ENCODE measurements around the gene FLNC. TPM values are rescaled to one million over a fixed set of nuclear protein-coding genes. Genes with fewer than 3 reads are reported as not detected.

The FLNC gene
- total RNA-seq, 1 experiment from 2014 or later = not detected

- Histone ChIP-seq H3K4me2 (ENCODE audit: low read depth, low read length, poor library complexity, severe bottlenecking) (peak overlapping the region; percentile 97), H3K27me3 (ENCODE audit: low read length) (no peaks in the 10 kb centered on the region)
Measured at GRCh38 chr7:128863433-128863989, 33.3 kb downstream of the FLNC start.

DNA sequence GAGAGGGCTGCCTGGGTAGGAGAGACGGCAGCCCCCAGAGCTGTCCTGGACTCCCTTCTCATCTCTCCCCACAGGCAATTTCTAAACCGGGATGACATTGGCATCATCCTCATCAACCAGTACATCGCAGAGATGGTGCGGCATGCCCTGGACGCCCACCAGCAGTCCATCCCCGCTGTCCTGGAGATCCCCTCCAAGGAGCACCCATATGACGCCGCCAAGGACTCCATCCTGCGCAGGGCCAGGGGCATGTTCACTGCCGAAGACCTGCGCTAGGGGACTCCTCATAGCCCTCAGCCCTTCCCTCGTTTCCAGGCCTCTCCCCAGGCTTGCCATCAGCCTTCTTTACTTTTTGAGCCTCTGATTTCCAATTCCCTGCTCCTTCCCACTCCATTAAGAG lies 35.1 kb downstream of the FLNC start:
- H3K79me2 ChIP-seq (ENCODE audit: low read length) = peaks cover 28% of the 10 kb centered on the region
- H3K9ac ChIP-seq (ENCODE audit: low read length) = no peak overlapping the region
- no peaks in the 10 kb centered on the region for H3K9me2 ChIP-seq (replicated peaks; ENCODE audit: insufficient read depth, low read length)
- H3K36me3 ChIP-seq (ENCODE audit: insufficient read depth, low read length) = 0 out of 2 replicates have a peak, but pooled peaks cover 6% of the 10 kb centered on the region
- H3K27me3 ChIP-seq (ENCODE audit: low read length) = no peaks in the 10 kb centered on the region
- no peaks in the 10 kb centered on the region for H3K9me3 ChIP-seq (ENCODE audit: low read length)
- no peak for DNase-seq
- no peak overlapping the region for H3K27ac ChIP-seq (ENCODE audit: low read length)
- no peak overlapping the region for H2AFZ ChIP-seq (ENCODE audit: low read length)
- no peak overlapping the region for H3K4me2 ChIP-seq (ENCODE audit: low read depth, low read length, poor library complexity, severe bottlenecking)
- H4K20me1 ChIP-seq (ENCODE audit: insufficient read depth, low read depth, low read length) = peaks cover 9% of the 10 kb centered on the region
- peaks cover 15% of the 10 kb centered on the region for H3K4me1 ChIP-seq (ENCODE audit: low read length)
- no peak overlapping the region for H3K4me3 ChIP-seq (ENCODE audit: low read length)

More at GRCh38 chr7:128863433-128863989, 33.3 kb downstream of the FLNC start:
- Histone ChIP-seq H3K9me3 (ENCODE audit: low read length) (no peaks in the 10 kb centered on the region), H3K27ac (ENCODE audit: low read length) (peak overlapping the region; percentile 69), H3K9me2 (replicated peaks; ENCODE audit: insufficient read depth, low read length) (no peaks in the 10 kb centered on the region), H3K36me3 (ENCODE audit: insufficient read depth, low read length) (0 out of 2 replicates have a peak, but pooled peaks cover 6% of the 10 kb centered on the region), H3K4me3 (ENCODE audit: low read length) (peak overlapping the region; percentile 99), H3K79me2 (ENCODE audit: low read length) (peaks cover 28% of the 10 kb centered on the region), H4K20me1 (ENCODE audit: insufficient read depth, low read depth, low read length) (peaks cover 9% of the 10 kb centered on the region), H3K4me1 (ENCODE audit: low read length) (peaks cover 20% of the 10 kb centered on the region), H3K9ac (ENCODE audit: low read length) (peak overlapping the region; percentile 95), H2AFZ (ENCODE audit: low read length) (peak overlapping the region; percentile 92; the same call in 1 of the 2 replicates)
- peak; percentile 78 for DNase-seq

DNA sequence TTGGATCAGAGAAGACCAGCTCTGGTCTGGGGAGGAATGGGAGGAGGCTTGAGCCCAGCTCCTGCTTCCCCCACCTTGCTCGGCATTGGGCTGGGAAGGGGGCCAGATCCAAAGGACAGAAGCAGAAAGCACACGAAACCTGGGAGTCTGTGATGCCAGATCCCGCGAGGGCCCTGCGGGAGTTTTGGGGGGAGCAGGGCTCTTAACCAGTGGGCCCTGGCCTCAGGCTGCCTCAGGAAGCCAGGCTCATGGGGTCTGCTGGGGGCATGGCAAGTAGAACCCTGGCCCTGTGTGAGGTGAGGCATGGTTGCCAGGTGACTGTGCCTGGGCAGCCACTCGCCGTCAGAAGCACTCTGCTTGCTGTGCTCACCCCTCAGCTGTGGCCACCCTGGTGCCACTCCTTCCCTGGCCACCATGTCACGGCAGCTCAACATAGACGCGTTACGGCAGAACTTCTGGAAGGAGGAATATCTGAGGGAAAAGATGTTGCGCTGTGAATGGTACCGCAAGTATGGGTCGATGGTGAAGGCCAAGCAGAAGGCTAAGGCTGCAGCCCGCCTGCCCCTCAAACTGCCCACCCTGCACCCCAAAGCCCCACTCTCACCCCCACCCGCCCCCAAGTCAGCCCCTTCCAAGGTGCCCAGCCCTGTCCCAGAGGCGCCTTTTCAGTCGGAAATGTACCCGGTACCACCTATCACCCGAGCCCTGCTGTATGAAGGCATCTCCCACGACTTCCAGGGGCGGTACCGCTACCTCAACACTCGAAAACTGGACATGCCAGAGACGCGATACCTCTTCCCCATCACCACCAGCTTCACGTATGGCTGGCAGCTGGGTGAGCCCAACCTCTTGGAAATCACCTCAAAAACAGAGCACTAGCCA lies 36.0 kb downstream of the FLNC start:
- Histone ChIP-seq H3K9ac (ENCODE audit: low read length) (no peak overlapping the region), H3K79me2 (ENCODE audit: low read length) (peaks cover 28% of the 10 kb centered on the region), H3K4me2 (ENCODE audit: low read depth, low read length, poor library complexity, severe bottlenecking) (no peak overlapping the region), H3K9me3 (ENCODE audit: low read length) (no peaks in the 10 kb centered on the region), H3K9me2 (replicated peaks; ENCODE audit: insufficient read depth, low read length) (no peaks in the 10 kb centered on the region), H4K20me1 (ENCODE audit: insufficient read depth, low read depth, low read length) (peaks cover 9% of the 10 kb centered on the region), H3K27ac (ENCODE audit: low read length) (no peak overlapping the region), H3K4me1 (ENCODE audit: low read length) (peaks cover 24% of the 10 kb centered on the region), H2AFZ (ENCODE audit: low read length) (no peak overlapping the region), H3K36me3 (ENCODE audit: insufficient read depth, low read length) (0 out of 2 replicates have a peak, but pooled peaks cover 6% of the 10 kb centered on the region), H3K27me3 (ENCODE audit: low read length) (no peaks in the 10 kb centered on the region), H3K4me3 (ENCODE audit: low read length) (no peak overlapping the region)
- no peak for DNase-seq

DNA sequence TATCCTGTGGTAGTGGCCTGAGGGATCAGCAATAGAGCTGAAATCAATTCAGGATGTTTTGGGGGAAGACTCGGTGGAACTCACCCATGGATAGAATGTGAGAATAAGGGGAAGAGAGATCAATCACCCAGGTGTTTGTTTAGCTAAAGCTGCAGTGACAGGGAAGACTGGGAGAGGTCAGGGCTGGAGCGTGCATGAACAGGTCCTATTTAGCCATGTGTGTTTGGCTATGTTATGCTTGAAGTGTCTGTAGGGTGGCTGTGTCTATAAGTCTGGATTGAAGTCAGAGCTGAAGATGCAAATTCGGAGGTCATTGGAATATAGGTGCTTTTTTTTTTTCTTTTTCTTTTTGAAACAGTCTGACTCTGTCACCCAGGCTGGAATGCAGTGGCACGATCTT lies 37.0 kb downstream of the FLNC start:
- Histone ChIP-seq H3K4me2 (ENCODE audit: low read depth, low read length, poor library complexity, severe bottlenecking) (no peak overlapping the region), H3K79me2 (ENCODE audit: low read length) (peaks cover 28% of the 10 kb centered on the region), H3K4me3 (ENCODE audit: low read length) (no peak overlapping the region), H3K36me3 (ENCODE audit: insufficient read depth, low read length) (0 out of 2 replicates have a peak, but pooled peaks cover 6% of the 10 kb centered on the region), H3K9me3 (ENCODE audit: low read length) (no peaks in the 10 kb centered on the region), H2AFZ (ENCODE audit: low read length) (no peak overlapping the region), H3K4me1 (ENCODE audit: low read length) (peaks cover 24% of the 10 kb centered on the region), H4K20me1 (ENCODE audit: insufficient read depth, low read depth, low read length) (peaks cover 9% of the 10 kb centered on the region), H3K27ac (ENCODE audit: low read length) (no peak overlapping the region), H3K9me2 (replicated peaks; ENCODE audit: insufficient read depth, low read length) (no peaks in the 10 kb centered on the region), H3K27me3 (ENCODE audit: low read length) (no peaks in the 10 kb centered on the region), H3K9ac (ENCODE audit: low read length) (no peak overlapping the region)
- DNase-seq = no peak

- Histone ChIP-seq H3K79me2 (ENCODE audit: low read length) (peaks cover 25% of the 10 kb centered on the region), H2AFZ (ENCODE audit: low read length) (no peak overlapping the region), H3K27ac (ENCODE audit: low read length) (no peak overlapping the region), H3K9me2 (replicated peaks; ENCODE audit: insufficient read depth, low read length) (no peaks in the 10 kb centered on the region), H3K4me3 (ENCODE audit: low read length) (no peak overlapping the region), H3K9ac (ENCODE audit: low read length) (no peak overlapping the region), H3K9me3 (ENCODE audit: low read length) (no peaks in the 10 kb centered on the region), H3K36me3 (ENCODE audit: insufficient read depth, low read length) (0 out of 2 replicates have a peak, but pooled peaks cover 6% of the 10 kb centered on the region), H4K20me1 (ENCODE audit: insufficient read depth, low read depth, low read length) (peaks cover 9% of the 10 kb centered on the region), H3K27me3 (ENCODE audit: low read length) (no peaks in the 10 kb centered on the region), H3K4me2 (ENCODE audit: low read depth, low read length, poor library complexity, severe bottlenecking) (no peak overlapping the region), H3K4me1 (ENCODE audit: low read length) (peaks cover 21% of the 10 kb centered on the region)
- DNase-seq = no peak
Measured at GRCh38 chr7:128867842-128868623, 37.8 kb downstream of the FLNC start.

- no peak overlapping the region for H3K4me3 ChIP-seq (ENCODE audit: low read length)
- H3K4me2 ChIP-seq (ENCODE audit: low read depth, low read length, poor library complexity, severe bottlenecking) = no peak overlapping the region
Measured at GRCh38 chr7:128868624-128869137, 38.5 kb downstream of the FLNC start.

GRCh38 chr7:128869138-128869943 lies 39.1 kb downstream of the FLNC start:
- H3K36me3 ChIP-seq (ENCODE audit: insufficient read depth, low read length) = 0 out of 2 replicates have a peak, but pooled peaks cover 6% of the 10 kb centered on the region
- H3K4me1 ChIP-seq (ENCODE audit: low read length) = peaks cover 13% of the 10 kb centered on the region
- H3K4me3 ChIP-seq (ENCODE audit: low read length) = no peak overlapping the region
- DNase-seq = no peak
- peaks cover 12% of the 10 kb centered on the region for H3K79me2 ChIP-seq (ENCODE audit: low read length)
- H2AFZ ChIP-seq (ENCODE audit: low read length) = no peak overlapping the region
- H3K9ac ChIP-seq (ENCODE audit: low read length) = no peak overlapping the region
- no peaks in the 10 kb centered on the region for H3K9me2 ChIP-seq (replicated peaks; ENCODE audit: insufficient read depth, low read length)
- no peaks in the 10 kb centered on the region for H3K9me3 ChIP-seq (ENCODE audit: low read length)
- no peak overlapping the region for H3K4me2 ChIP-seq (ENCODE audit: low read depth, low read length, poor library complexity, severe bottlenecking)
- no peaks in the 10 kb centered on the region for H3K27me3 ChIP-seq (ENCODE audit: low read length)
- no peaks in the 10 kb centered on the region for H4K20me1 ChIP-seq (ENCODE audit: insufficient read depth, low read depth, low read length)
- no peak overlapping the region for H3K27ac ChIP-seq (ENCODE audit: low read length)

More at GRCh38 chr7:128868624-128869137, 38.5 kb downstream of the FLNC start:
- Histone ChIP-seq H3K27me3 (ENCODE audit: low read length) (no peaks in the 10 kb centered on the region), H3K9me2 (replicated peaks; ENCODE audit: insufficient read depth, low read length) (no peaks in the 10 kb centered on the region), H3K79me2 (ENCODE audit: low read length) (peaks cover 19% of the 10 kb centered on the region), H3K9me3 (ENCODE audit: low read length) (no peaks in the 10 kb centered on the region), H3K36me3 (ENCODE audit: insufficient read depth, low read length) (0 out of 2 replicates have a peak, but pooled peaks cover 6% of the 10 kb centered on the region), H3K9ac (ENCODE audit: low read length) (no peak overlapping the region), H2AFZ (ENCODE audit: low read length) (no peak overlapping the region), H3K27ac (ENCODE audit: low read length) (no peak overlapping the region), H3K4me1 (ENCODE audit: low read length) (peaks cover 20% of the 10 kb centered on the region), H4K20me1 (ENCODE audit: insufficient read depth, low read depth, low read length) (peaks cover 3% of the 10 kb centered on the region; the same call in 1 of the 2 replicates)
- DNase-seq = no peak
